Ectodermal cell (in vitro differentiated cells): ENCODE results near the gene ENOX1.

Source experiments
- H3K27ac ChIP-seq: 2 replicates; pipeline ENCODE4 v1.7.0; 2013; ENCODE audit warnings: mild to moderate bottlenecking, low read depth, low read length; ENCODE audit not compliant: insufficient read depth, poor library complexity, severe bottlenecking
- H3K27me3 ChIP-seq: 2 replicates; pipeline ENCODE4 v1.7.0; 2013; ENCODE audit warnings: mild to moderate bottlenecking, low read length; ENCODE audit not compliant: insufficient read depth, control insufficient read depth, poor library complexity, severe bottlenecking
- H3K36me3 ChIP-seq: one replicate; pipeline ENCODE4 v1.7.0; 2013; ENCODE audit warnings: low read length; ENCODE audit not compliant: control insufficient read depth, insufficient read depth
- H3K4me1 ChIP-seq: one replicate; pipeline ENCODE4 v1.7.0; 2013; ENCODE audit warnings: low read length; ENCODE audit not compliant: control insufficient read depth, insufficient read depth
- H3K4me3 ChIP-seq: 2 replicates; pipeline ENCODE4 v1.7.0; 2013; ENCODE audit warnings: low read depth, low read length, control low read depth; ENCODE audit not compliant: insufficient read depth
- H3K9me3 ChIP-seq: 2 replicates; pipeline ENCODE4 v1.7.0; 2013; ENCODE audit warnings: mild to moderate bottlenecking, low read length, moderate library complexity; ENCODE audit not compliant: control insufficient read depth
- WGBS, 2 experiments: methylation state at CpG; one replicate each; pipeline ENCODE4 v1.1.7; 2013; ENCODE audit warnings: missing lambda C conversion rate in 2 of 2; 5-methylcytosine and 5-hydroxymethylcytosine counted together

ENOX1 gene

GRCh38 chr13:43546251-43546650 lies 240.5 kb downstream of the ENOX1 start:
- no peaks in the 10 kb centered on the region for H3K9me3 ChIP-seq
- peaks cover 12% of the 10 kb centered on the region for H3K4me1 ChIP-seq
- no peaks in the 10 kb centered on the region for H3K27me3 ChIP-seq
- no peak overlapping the region for H3K27ac ChIP-seq
- 80 to 82% methylated on average over 3 of the region's 3 CpGs for WGBS, 2 experiments
- H3K36me3 ChIP-seq = no peaks in the 10 kb centered on the region
- no peak overlapping the region for H3K4me3 ChIP-seq

- no peaks in the 10 kb centered on the region for H3K36me3 ChIP-seq
- no peaks in the 10 kb centered on the region for H3K9me3 ChIP-seq
- no peaks in the 10 kb centered on the region for H3K27me3 ChIP-seq
- H3K27ac ChIP-seq = no peak overlapping the region
- WGBS, 2 experiments = 93 to 94% methylated on average over 4 of the region's 4 CpGs
- no peak overlapping the region for H3K4me3 ChIP-seq
- H3K4me1 ChIP-seq = peaks cover 12% of the 10 kb centered on the region
Measured at GRCh38 chr13:43545317-43545874, 241.4 kb downstream of the ENOX1 start.

DNA sequence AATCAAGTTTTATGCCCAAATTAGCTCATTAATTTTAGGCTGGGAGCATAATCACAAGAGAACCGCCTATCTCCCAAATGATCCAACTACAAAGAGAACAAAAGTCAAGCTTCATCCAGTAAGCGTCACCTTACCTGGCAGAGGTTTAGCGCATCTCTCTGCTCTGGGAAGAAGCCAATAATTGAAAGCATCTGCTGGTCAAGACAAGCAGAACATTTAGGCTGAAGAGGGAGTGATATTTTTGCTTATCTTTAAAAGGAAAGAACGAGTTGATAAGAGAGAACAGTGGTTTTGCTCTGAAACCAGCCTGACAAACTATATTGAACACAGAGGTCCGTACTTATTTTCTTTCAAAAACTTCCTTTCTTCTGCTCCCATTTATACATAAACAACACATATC lies 242.1 kb downstream of the ENOX1 start:
- 87 to 96% methylated on average over 5 of the region's 5 CpGs for WGBS, 2 experiments
- Histone ChIP-seq H3K4me1 (peaks cover 12% of the 10 kb centered on the region), H3K9me3 (no peaks in the 10 kb centered on the region), H3K4me3 (no peak overlapping the region), H3K27me3 (no peaks in the 10 kb centered on the region), H3K27ac (no peak overlapping the region), H3K36me3 (no peaks in the 10 kb centered on the region)

DNA sequence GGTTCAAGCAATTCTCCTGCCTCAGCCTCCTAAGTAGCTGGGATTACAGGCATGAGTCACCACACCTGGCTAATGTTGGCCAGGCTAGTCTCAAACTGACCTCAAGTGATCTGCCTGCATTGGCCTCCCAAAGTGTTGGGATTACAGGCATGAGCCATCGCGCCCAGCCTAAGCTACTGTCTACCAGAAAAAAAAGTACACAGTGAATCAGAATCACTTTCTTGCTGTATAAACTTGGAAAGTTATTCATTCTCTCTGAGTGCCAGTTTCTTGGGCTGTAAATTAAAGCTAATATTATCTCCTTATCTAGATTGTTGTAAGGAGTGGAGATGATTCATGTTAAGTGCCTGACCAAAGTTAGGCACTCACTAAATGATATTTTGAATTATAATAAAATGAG lies 242.8 kb downstream of the ENOX1 start:
- no peak overlapping the region for H3K27ac ChIP-seq
- no peaks in the 10 kb centered on the region for H3K36me3 ChIP-seq
- no peaks in the 10 kb centered on the region for H3K9me3 ChIP-seq
- H3K4me1 ChIP-seq = peaks cover 12% of the 10 kb centered on the region
- 92 to 100% methylated on average over 2 of the region's 2 CpGs for WGBS, 2 experiments
- H3K4me3 ChIP-seq = no peak overlapping the region
- H3K27me3 ChIP-seq = no peaks in the 10 kb centered on the region

GRCh38 chr13:43543331-43543730 lies 243.4 kb downstream of the ENOX1 start:
- H3K9me3 ChIP-seq = no peaks in the 10 kb centered on the region
- H3K36me3 ChIP-seq = no peaks in the 10 kb centered on the region
- WGBS, 2 experiments = 95 to 100% methylated on average over 2 of the region's 2 CpGs

DNA sequence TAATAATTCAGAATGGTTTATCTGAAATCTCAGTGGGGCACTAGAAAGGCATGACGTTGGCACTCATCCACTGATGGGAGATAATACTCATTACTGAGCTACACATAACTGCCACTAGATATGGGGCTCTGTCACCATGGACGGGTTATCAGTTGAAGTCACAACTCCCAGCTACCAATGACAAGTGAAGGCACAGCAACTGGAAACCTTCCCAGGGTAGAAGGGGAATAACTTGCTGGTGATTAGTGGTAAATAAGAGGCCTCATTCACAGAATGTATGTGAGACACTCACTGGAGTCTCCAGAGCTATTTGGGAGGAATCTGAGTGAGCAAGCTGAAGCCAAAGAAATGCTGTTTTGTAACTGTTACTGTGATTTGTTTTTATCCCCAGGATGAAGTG lies 249.6 kb downstream of the ENOX1 start:
- 80 to 95% methylated on average over 2 of the region's 2 CpGs for WGBS, 2 experiments
- H3K9me3 ChIP-seq = no peaks in the 10 kb centered on the region
- H3K4me3 ChIP-seq = no peak overlapping the region
- no peaks in the 10 kb centered on the region for H3K4me1 ChIP-seq
- no peaks in the 10 kb centered on the region for H3K36me3 ChIP-seq
- no peaks in the 10 kb centered on the region for H3K27me3 ChIP-seq
- no peak overlapping the region for H3K27ac ChIP-seq

More at GRCh38 chr13:43543331-43543730, 243.4 kb downstream of the ENOX1 start:
- peaks cover 12% of the 10 kb centered on the region for H3K4me1 ChIP-seq
- H3K27me3 ChIP-seq = no peaks in the 10 kb centered on the region
- H3K27ac ChIP-seq = no peak overlapping the region
- H3K4me3 ChIP-seq = no peak overlapping the region

DNA sequence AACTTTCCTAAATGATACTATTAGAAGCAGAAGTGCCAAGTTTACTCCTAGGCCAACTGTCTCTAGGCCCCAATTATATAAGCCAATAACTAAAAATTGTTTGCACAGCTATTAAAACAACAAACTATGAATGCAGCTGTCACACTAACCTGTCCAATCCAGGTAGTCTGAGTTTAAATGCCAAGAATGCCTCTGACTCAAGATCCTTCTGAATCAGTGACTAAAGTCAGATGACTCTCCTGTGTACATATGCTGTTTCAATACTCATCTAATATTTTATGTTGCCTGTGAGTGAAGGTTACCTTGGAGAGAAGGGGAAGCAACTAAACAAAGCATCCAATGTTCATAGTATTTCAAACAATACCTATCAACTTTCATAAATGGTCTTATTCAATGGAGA lies 257.0 kb downstream of the ENOX1 start:
- H3K4me1 ChIP-seq = no peaks in the 10 kb centered on the region
- no peaks in the 10 kb centered on the region for H3K9me3 ChIP-seq
- no peak overlapping the region for H3K4me3 ChIP-seq
- H3K36me3 ChIP-seq = no peaks in the 10 kb centered on the region
- H3K27me3 ChIP-seq = no peaks in the 10 kb centered on the region
- H3K27ac ChIP-seq = no peak overlapping the region

DNA sequence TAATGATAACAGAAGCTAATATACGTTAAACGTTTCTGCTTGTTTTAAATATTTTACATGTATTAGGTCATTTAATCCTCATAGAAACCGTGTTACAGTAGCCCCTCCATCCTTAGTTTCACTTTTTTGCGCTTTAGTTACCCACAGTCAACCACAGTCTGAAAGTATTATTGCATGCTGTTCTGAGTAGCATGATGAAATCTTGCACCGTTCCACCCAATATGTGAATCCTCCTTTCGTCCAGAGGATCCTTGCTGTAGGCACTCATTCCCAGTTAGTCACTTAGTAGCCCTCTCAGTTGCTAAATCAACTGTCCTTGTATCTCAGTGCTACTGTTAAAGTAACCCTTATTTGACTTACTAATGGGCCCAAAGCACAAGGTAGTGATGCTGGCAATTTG lies 257.8 kb downstream of the ENOX1 start:
- Histone ChIP-seq H3K4me3 (no peak overlapping the region), H3K9me3 (no peaks in the 10 kb centered on the region), H3K4me1 (no peaks in the 10 kb centered on the region), H3K27me3 (no peaks in the 10 kb centered on the region), H3K27ac (no peak overlapping the region), H3K36me3 (no peaks in the 10 kb centered on the region)
- WGBS, 2 experiments = 88 to 96% methylated on average over 3 to 4 of the region's 6 CpGs

DNA sequence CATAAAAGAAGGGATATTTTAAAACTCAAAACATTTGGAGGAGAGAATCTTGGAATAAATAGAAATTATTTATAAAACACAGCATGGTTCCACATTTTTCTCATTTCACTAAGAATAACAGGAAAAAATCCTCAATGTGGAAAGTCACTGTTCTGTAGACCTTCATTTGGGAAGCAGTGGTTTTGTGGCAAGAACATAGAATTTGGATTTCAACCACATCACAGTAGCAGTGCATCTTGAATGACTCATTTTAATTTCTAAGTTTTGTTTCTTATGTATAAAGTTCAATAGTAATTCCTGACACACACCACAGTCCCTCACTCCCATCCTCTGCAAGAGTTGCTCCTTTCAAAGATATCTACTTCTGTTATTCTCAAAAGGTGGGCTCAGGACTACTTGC lies 264.0 kb downstream of the ENOX1 start:
- Histone ChIP-seq H3K36me3 (no peaks in the 10 kb centered on the region), H3K9me3 (no peaks in the 10 kb centered on the region)

DNA sequence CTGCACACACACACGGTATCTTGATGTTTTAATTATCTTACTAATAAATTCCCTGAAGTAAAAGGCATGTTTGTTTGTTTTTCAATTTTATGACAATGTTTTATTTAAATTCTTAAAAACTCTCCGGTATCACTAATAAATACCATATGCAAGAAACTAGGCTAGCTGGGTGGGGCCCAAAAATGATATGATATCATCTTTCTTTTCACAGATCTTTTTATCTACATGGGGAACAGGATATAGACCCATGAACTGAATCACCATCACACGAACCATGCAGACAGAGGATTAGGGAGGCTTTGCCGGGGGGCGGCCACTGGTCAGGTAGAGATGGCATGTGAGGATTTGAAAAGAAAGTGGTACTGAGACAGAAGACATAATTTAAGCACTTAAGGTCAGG lies 266.4 kb downstream of the ENOX1 start:
- H3K9me3 ChIP-seq = no peaks in the 10 kb centered on the region
- no peak overlapping the region for H3K27ac ChIP-seq
- H3K27me3 ChIP-seq = no peaks in the 10 kb centered on the region
- WGBS, 2 experiments = 91 to 95% methylated on average over 4 of the region's 5 CpGs
- no peaks in the 10 kb centered on the region for H3K36me3 ChIP-seq
- no peaks in the 10 kb centered on the region for H3K4me1 ChIP-seq
- no peak overlapping the region for H3K4me3 ChIP-seq

More for the DNA sequence above, 264.0 kb downstream of the ENOX1 start:
- H3K4me1 ChIP-seq = no peaks in the 10 kb centered on the region
- H3K4me3 ChIP-seq = no peak overlapping the region
- H3K27ac ChIP-seq = no peak overlapping the region
- H3K27me3 ChIP-seq = no peaks in the 10 kb centered on the region

DNA sequence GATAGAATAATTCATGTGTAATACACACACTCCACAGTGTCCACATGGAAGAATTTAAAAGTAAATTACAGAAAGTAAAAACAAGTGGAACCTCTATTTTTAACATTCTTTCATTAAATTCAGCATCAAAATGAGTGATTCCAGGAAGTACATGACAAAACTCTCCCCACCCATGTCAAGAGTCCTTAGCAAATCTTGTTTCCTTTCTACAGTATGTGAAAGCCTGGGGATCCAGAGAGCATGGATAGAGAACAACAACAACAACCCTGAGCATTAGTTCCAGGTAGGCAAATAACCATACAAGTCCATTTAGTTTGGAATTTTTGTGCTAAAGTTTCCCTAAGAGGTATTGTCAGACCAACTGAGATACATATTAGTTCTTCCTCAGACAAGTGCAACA lies 267.9 kb downstream of the ENOX1 start:
- no peak overlapping the region for H3K4me3 ChIP-seq
- no peak overlapping the region for H3K27ac ChIP-seq
- H3K36me3 ChIP-seq = no peaks in the 10 kb centered on the region
- H3K27me3 ChIP-seq = no peaks in the 10 kb centered on the region
- no peaks in the 10 kb centered on the region for H3K4me1 ChIP-seq
- no peaks in the 10 kb centered on the region for H3K9me3 ChIP-seq
